Neural crest cell (in vitro differentiated cells): ENCODE measurements around the gene GRAMD4. TPM values are rescaled to one million over a fixed set of nuclear protein-coding genes. Genes with fewer than 3 reads are reported as not detected.

Experiments used
- DNase-seq: peaks from one replicate; pipeline ENCODE4 v3.0.0; 2021; ENCODE audit warnings: low read depth, mixed read lengths, low spot score
- H3K27ac Mint-ChIP-seq: one replicate; pipeline ENCODE4 v1.8.0; 2021; ENCODE audit warnings: mild to moderate bottlenecking, mixed read lengths; ENCODE audit not compliant: unreplicated experiment
- H3K27me3 Mint-ChIP-seq: 2 replicates; pipeline ENCODE4 v1.8.0; 2021; ENCODE audit warnings: low read depth, mild to moderate bottlenecking, mixed read lengths
- H3K36me3 Mint-ChIP-seq: 2 replicates; pipeline ENCODE4 v1.8.0; 2021; ENCODE audit warnings: low read depth, mild to moderate bottlenecking, mixed read lengths
- H3K4me1 Mint-ChIP-seq: 2 replicates; pipeline ENCODE4 v1.8.0; 2021; ENCODE audit warnings: mixed read lengths
- H3K4me3 Mint-ChIP-seq: one replicate; pipeline ENCODE4 v1.8.0; 2021; ENCODE audit warnings: mild to moderate bottlenecking, mixed read lengths
- H3K9me3 Mint-ChIP-seq: 2 replicates; pipeline ENCODE4 v1.8.0; 2021; ENCODE audit warnings: mixed read lengths
- CTCF ChIP-seq: fragments of 200-600 bp; sonication (generic); conservative IDR thresholded peaks from 2 replicates; pipeline ENCODE4 v1.5.0; 2021; ENCODE audit warnings: antibody characterized with exemption, mild to moderate bottlenecking
- total RNA-seq: library from RNA; stranded (reverse); gene quantifications from 2 replicates; pipeline ENCODE4 v1.2.1, GENCODE V29; 2021

Gene GRAMD4
- total RNA-seq, 1 donor from 2014 or later, result 34.1 TPM

- Mint-ChIP-seq H3K27me3 (no peaks in the 10 kb centered on the region), H3K4me1 (no peaks in the 10 kb centered on the region), H3K9me3 (no peaks in the 10 kb centered on the region), H3K36me3 (peaks cover 5% of the 10 kb centered on the region), H3K27ac (no peak overlapping the region), H3K4me3 (no peak overlapping the region)
- no peak for TF ChIP-seq CTCF
- no peak for DNase-seq
Observed at GRCh38 chr22:46682011-46682731, 62.0 kb downstream of the GRAMD4 start.

- no peak overlapping the region for H3K27ac Mint-ChIP-seq
- H3K27me3 Mint-ChIP-seq, result no peaks in the 10 kb centered on the region
- no peaks in the 10 kb centered on the region for H3K9me3 Mint-ChIP-seq
- H3K4me3 Mint-ChIP-seq, result no peak overlapping the region
- H3K36me3 Mint-ChIP-seq, result peaks cover 10% of the 10 kb centered on the region
- TF ChIP-seq CTCF, result no peak
- no peak for DNase-seq
- H3K4me1 Mint-ChIP-seq, result no peaks in the 10 kb centered on the region
Observed at GRCh38 chr22:46684706-46685105, 64.5 kb downstream of the GRAMD4 start.

DNA sequence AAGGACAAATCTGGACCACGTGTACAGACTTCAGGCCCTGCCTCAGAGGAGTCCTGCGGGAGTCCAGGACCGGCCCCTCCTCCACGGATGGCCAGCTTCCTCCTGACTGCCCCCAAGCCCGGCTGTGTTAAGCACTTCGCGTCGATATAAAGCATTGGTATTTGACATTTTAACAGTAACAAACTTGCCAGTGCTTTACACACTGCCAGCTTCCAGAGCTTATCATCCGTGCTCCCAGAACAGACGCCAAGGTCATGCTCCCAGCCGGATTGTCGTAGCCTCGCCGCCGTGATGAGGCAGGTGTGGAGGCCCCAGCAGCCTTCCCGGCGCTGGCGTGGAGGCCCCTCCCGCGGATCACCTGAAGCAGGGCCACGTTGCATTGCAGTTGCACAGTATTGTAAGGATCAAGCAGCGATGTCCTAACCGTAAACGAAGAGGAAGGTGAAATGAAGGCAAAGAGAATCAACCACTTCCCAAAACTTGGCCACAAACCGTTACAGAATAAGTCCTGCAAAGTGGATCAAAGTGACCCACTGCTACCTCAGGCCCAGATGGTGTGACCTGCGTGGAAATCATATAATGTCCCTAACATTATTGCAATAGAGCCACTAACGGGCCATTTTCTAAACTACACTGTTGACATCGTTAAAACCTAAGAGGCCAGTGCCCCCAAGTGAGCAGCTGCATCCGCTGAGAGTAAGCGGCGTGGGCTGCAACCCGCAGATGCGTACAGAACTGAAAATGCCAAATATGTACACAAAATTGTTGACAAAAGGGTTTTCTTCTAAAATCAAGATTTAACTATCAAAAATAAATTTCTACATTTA lies 66.2 kb downstream of the GRAMD4 start:
- no peak overlapping the region for H3K27ac Mint-ChIP-seq
- H3K4me1 Mint-ChIP-seq, result no peaks in the 10 kb centered on the region
- DNase-seq, result no peak
- TF ChIP-seq CTCF, result no peak
- H3K4me3 Mint-ChIP-seq, result no peak overlapping the region
- H3K36me3 Mint-ChIP-seq, result peaks cover 12% of the 10 kb centered on the region
- H3K9me3 Mint-ChIP-seq, result no peaks in the 10 kb centered on the region
- no peaks in the 10 kb centered on the region for H3K27me3 Mint-ChIP-seq

DNA sequence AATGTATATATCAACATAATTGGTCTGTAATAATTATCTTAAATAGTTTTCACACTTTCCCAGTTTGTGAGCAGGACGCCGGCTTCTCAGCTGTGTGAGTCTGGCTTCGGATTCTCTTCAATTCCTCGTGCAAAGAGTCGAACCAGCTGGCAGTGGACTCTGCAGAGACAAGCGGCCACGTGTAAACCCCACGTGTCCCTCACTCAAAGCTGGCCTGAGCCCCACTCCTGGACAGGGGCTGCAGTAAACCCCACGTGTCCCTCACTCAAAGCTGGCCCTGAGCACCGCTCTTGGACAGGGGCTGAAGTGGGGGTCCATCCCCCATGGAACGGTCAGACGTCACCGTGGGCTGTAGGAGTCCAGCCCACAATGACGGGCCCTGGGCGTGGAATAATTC lies 66.9 kb downstream of the GRAMD4 start:
- H3K36me3 Mint-ChIP-seq, result peaks cover 15% of the 10 kb centered on the region

GRCh38 chr22:46687460-46687859 lies 67.3 kb downstream of the GRAMD4 start:
- no peak for DNase-seq
- no peak overlapping the region for H3K4me3 Mint-ChIP-seq
- H3K27ac Mint-ChIP-seq, result no peak overlapping the region
- no peaks in the 10 kb centered on the region for H3K27me3 Mint-ChIP-seq
- no peak for TF ChIP-seq CTCF
- peaks cover 15% of the 10 kb centered on the region for H3K36me3 Mint-ChIP-seq
- H3K9me3 Mint-ChIP-seq, result no peaks in the 10 kb centered on the region
- no peaks in the 10 kb centered on the region for H3K4me1 Mint-ChIP-seq

More for the DNA sequence above, 66.9 kb downstream of the GRAMD4 start:
- Mint-ChIP-seq H3K4me3 (no peak overlapping the region), H3K27ac (no peak overlapping the region), H3K9me3 (no peaks in the 10 kb centered on the region), H3K27me3 (no peaks in the 10 kb centered on the region), H3K4me1 (no peaks in the 10 kb centered on the region)
- DNase-seq, result no peak
- TF ChIP-seq CTCF, result no peak
